ENCODE measurements around the gene URM1. TPM values are rescaled to one million over a fixed set of nuclear protein-coding genes. Genes with fewer than 3 reads are reported as not detected.
"Not testable (repeated sequence)": the region's sequence is repeated elsewhere in the genome, so short reads cannot be mapped to it uniquely, and the experiment has no call there.

The URM1 gene
- total and polyA plus RNA-seq, 7 experiments from 2014 or later = 32.3 to 72.4 (median 49.0) TPM

DNA sequence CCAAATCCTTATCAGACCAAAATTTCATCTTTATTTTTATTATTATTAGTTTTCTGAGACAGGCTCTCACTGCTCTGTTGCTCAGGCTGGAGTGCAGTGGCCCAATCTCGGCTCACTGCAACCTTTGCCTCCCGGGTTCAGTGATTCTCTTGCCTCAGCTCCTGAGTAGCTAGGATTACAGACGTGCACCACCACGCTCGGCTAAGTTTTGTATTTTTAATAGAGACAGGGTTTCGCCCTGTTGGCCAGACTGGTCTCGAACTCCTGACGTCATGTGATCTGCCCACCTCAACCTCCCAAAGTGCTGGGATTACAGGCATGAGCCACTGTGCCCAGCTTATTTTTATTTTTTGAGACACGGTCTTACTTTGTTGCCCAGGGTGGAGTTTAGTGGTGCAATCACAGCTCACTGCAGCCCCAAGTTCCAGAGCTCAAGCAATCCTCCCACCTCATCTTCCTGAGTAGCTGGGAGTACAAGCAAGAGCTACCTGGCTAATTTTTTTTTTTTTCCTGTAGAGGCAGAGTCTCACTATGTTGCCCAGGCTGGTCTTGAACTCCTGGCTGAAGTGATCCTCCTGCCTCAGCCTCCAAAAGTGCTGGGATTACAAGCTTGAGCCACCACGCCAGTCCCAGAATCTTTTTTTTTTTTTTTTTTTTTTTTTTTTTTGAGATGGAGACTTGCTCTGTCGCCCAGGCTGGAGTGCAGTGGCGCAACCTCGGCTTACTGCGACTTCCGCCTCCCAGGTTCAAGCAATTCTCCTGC is 32.1 kb upstream of the URM1 start:
- H3K27me3 Mint-ChIP-seq; DNase-seq; H3K36me3 Mint-ChIP-seq; H3K4me3 ChIP-seq (ENCODE audit: low read length); H3K9me3 ChIP-seq (ENCODE audit: control insufficient read depth in 2 of 3, low read length in 3 of 3); intact Hi-C loops (cut with micrococcal nuclease); H3K9me3 Mint-ChIP-seq; H3K27me3 ChIP-seq (ENCODE audit: control insufficient read depth in 2 of 2, insufficient read depth in 2 of 2, low read length in 2 of 2); H3K27ac ChIP-seq (ENCODE audit: low read depth, low read length); ATAC-seq: not testable (repeated sequence)
- peak overlapping the region in 8 of 10 donors; percentile 73 to 96 (median 87) for H3K4me3 Mint-ChIP-seq
- H3K27ac Mint-ChIP-seq = peak overlapping the region in 2 of 9 donors; percentile 25 to 93
- ChIA-PET CTCF (interaction anchor here (0.6 kb wide), 1 partner anchor 16 kb away, joined by 3 read pairs; no protein-coding TSS in a partner anchor), POLR2A (interaction anchor here (0.7 to 1.7 kb wide), 2 partner anchors 44 to 810 kb away, joined by 3 to 4 read pairs; no protein-coding TSS in a partner anchor)
- peaks cover 6 to 11% (median 9%) of the 10 kb centered on the region in 7 donors for H3K4me1 Mint-ChIP-seq
- H3K4me1 ChIP-seq (ENCODE audit: control insufficient read depth in 2 of 2, insufficient read depth in 2 of 2, low read length in 2 of 2) = peaks cover 4 to 12% of the 10 kb centered on the region in 2 donors
- H3K36me3 ChIP-seq (ENCODE audit: control insufficient read depth in 2 of 3, insufficient read depth in 3 of 3, low read length in 3 of 3) = peaks cover 0 to 13% (median 0%) of the 10 kb centered on the region in 3 experiments

- peak within 1 kb of the TSS; percentile 66 for H3K4me3 ChIP-seq (ENCODE audit: low read length)
- no peaks in the 10 kb centered on the region for H3K27me3 Mint-ChIP-seq
- peaks cover 0 to 23% (median 0%) of the 10 kb centered on the region in 3 experiments for H3K36me3 ChIP-seq (ENCODE audit: control insufficient read depth in 2 of 3, insufficient read depth in 3 of 3, low read length in 3 of 3)
- peak within 1 kb of the TSS; percentile 70 to 93 (median 90) for H3K27ac Mint-ChIP-seq
- ATAC-seq (peak; percentile 96), DNase-seq (peak; percentile 75 to 86 (median 82))
- no peaks in the 10 kb centered on the region for H3K9me3 Mint-ChIP-seq
- POLR2A ChIA-PET = interaction anchor here (0.6 to 1.7 kb wide), 4 partner anchors 15 to 64 kb away, joined by 3 to 4 read pairs (median 3); partner anchors contain the start of genes GOLGA2 and SWI5
- peaks cover 4 to 12% of the 10 kb centered on the region in 2 donors for H3K4me1 ChIP-seq (ENCODE audit: control insufficient read depth in 2 of 2, insufficient read depth in 2 of 2, low read length in 2 of 2)
- H3K4me3 Mint-ChIP-seq = peak within 1 kb of the TSS; percentile 87 to 98 (median 95)
- peaks cover 0 to 8% (median 0%) of the 10 kb centered on the region in 5 donors for H3K36me3 Mint-ChIP-seq
- intact Hi-C loops (cut with micrococcal nuclease) = loop anchor here (1.0 to 5.0 kb wide), 10 partner anchors 18 to 542 kb away; partner anchors contain the start of genes URM1 (in 2 of the 2), BBLN (in 1 of the 2), COQ4 (in 1 of the 2) and DNM1 (in 1 of the 2)
- H3K27me3 ChIP-seq (ENCODE audit: control insufficient read depth in 2 of 2, insufficient read depth in 2 of 2, low read length in 2 of 2) = no peaks in the 10 kb centered on the region
- no peaks in the 10 kb centered on the region for H3K9me3 ChIP-seq (ENCODE audit: control insufficient read depth in 2 of 3, low read length in 3 of 3)
- peaks cover 6 to 11% (median 9%) of the 10 kb centered on the region in 7 donors for H3K4me1 Mint-ChIP-seq
- CTCF ChIA-PET = interaction anchor here (0.6 kb wide), 1 partner anchor 802 kb away, joined by 3 read pairs; no protein-coding TSS in a partner anchor
- H3K27ac ChIP-seq (ENCODE audit: low read depth, low read length) = peak within 1 kb of the TSS; percentile 69
These were observed 31.1 kb upstream of the URM1 start, which contains the start of gene SLC27A4 for GRCh38 chr9:128339761-128340690. SLC27A4 (plus strand) TSS chr9:128340527; CDS start chr9:128343133, 2,606 bp downstream.

DNA sequence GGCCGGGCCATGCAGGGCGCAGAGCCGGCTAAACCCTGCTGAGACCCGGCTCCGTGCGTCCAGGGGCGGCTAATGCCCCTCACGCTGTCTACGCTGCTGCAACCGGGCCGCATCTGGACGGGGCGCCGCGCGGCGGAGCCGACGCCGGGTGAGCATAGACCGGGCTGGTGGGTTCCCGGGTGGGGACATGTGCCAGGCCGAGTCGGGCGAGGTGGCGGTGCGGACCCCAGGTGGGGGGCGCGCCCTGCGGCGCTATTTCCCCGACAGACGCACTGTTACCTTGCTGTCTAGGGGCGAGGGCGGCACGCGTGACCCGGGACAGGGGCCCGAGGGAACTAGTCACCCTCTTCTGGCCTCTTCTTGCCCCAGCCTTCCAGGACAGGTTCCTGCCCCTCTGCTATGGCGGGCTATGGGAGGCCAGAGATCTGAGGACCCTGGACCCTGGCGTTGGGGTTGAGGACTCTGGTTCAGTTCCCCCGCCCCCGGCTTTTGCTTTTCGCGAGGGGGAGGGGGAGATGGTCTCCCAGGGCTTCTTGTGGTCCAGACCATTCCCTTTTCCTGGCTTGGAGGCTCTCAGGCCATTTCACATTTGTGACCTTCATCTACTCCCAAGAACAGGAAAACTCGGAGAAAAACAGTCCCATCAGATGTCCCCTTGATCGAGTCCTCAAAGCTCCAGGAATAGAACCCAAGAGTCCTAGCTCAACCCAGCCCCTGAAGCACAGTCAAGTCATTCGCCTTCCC is 30.3 kb upstream of the URM1 start:
- POLR2A ChIA-PET = interaction anchor here (0.5 to 1.3 kb wide), 7 partner anchors 10 to 317 kb away, joined by 3 to 5 read pairs (median 4); no protein-coding TSS in a partner anchor

GRCh38 chr9:128341435-128341849 is 29.7 kb upstream of the URM1 start:
- ChIA-PET CTCF (interaction anchor here (0.7 to 1.2 kb wide), 7 partner anchors 30 to 216 kb away, joined by 3 to 6 read pairs (median 4); partner anchors contain the start of gene URM1), POLR2A (interaction anchor here (0.5 to 1.3 kb wide), 5 partner anchors 10 to 316 kb away, joined by 3 to 5 read pairs (median 4); no protein-coding TSS in a partner anchor)
- Histone ChIP-seq H3K27ac (ENCODE audit: low read depth, low read length) (peak overlapping the region; percentile 69), H3K4me1 (ENCODE audit: control insufficient read depth in 2 of 2, insufficient read depth in 2 of 2, low read length in 2 of 2) (peaks cover 4 to 12% of the 10 kb centered on the region in 2 donors), H3K27me3 (ENCODE audit: control insufficient read depth in 2 of 2, insufficient read depth in 2 of 2, low read length in 2 of 2) (no peaks in the 10 kb centered on the region), H3K4me3 (ENCODE audit: low read length) (peak overlapping the region; percentile 62), H3K36me3 (ENCODE audit: control insufficient read depth in 2 of 3, insufficient read depth in 3 of 3, low read length in 3 of 3) (peaks cover 0 to 34% (median 0%) of the 10 kb centered on the region in 3 experiments), H3K9me3 (ENCODE audit: control insufficient read depth in 2 of 3, low read length in 3 of 3) (no peaks in the 10 kb centered on the region)
- intact Hi-C loops (cut with micrococcal nuclease) = loop anchor here (1.0 to 5.0 kb wide), 9 partner anchors 19 to 541 kb away; partner anchors contain the start of genes CIZ1 (in 1 of the 2), COQ4 (in 1 of the 2), DNM1 (in 1 of the 2) and KYAT1 (in 1 of the 2)
- no peaks in the 10 kb centered on the region for H3K27me3 Mint-ChIP-seq
- peak overlapping the region; percentile 87 to 98 (median 95) for H3K4me3 Mint-ChIP-seq
- ATAC-seq = peak; percentile 61
- no peaks in the 10 kb centered on the region for H3K9me3 Mint-ChIP-seq
- peak; percentile 31 to 67 (median 63) for DNase-seq
- peak overlapping the region; percentile 70 to 93 (median 89) for H3K27ac Mint-ChIP-seq
- peaks cover 6 to 11% (median 9%) of the 10 kb centered on the region in 7 donors for H3K4me1 Mint-ChIP-seq
- H3K36me3 Mint-ChIP-seq = peaks cover 0 to 8% (median 0%) of the 10 kb centered on the region in 5 donors

More for the DNA sequence above, 30.3 kb upstream of the URM1 start:
- H3K27ac ChIP-seq (ENCODE audit: low read depth, low read length) = peak overlapping the region; percentile 69
- intact Hi-C loops (cut with micrococcal nuclease) = loop anchor here (1.0 to 5.0 kb wide), 14 partner anchors 19 to 541 kb away; partner anchors contain the start of genes COQ4 (in 2 of the 2), TRUB2 (in 2 of the 2), URM1 (in 2 of the 2) and BBLN (in 1 of the 2)
- peak overlapping the region; percentile 62 for H3K4me3 ChIP-seq (ENCODE audit: low read length)
- H3K36me3 Mint-ChIP-seq = peaks cover 0 to 8% (median 0%) of the 10 kb centered on the region in 5 donors
- peak overlapping the region; percentile 87 to 98 (median 95) for H3K4me3 Mint-ChIP-seq
- no peaks in the 10 kb centered on the region for H3K27me3 Mint-ChIP-seq
- no peaks in the 10 kb centered on the region for H3K9me3 ChIP-seq (ENCODE audit: control insufficient read depth in 2 of 3, low read length in 3 of 3)
- CTCF ChIA-PET = interaction anchor here (0.5 to 1.2 kb wide), 7 partner anchors 30 to 215 kb away, joined by 3 to 6 read pairs (median 4); partner anchors contain the start of gene URM1
- peaks cover 0 to 31% (median 0%) of the 10 kb centered on the region in 3 experiments for H3K36me3 ChIP-seq (ENCODE audit: control insufficient read depth in 2 of 3, insufficient read depth in 3 of 3, low read length in 3 of 3)
- DNase-seq = peak in 1 of 9 donors; percentile 14
- peaks cover 6 to 11% (median 9%) of the 10 kb centered on the region in 7 donors for H3K4me1 Mint-ChIP-seq
- peaks cover 4 to 12% of the 10 kb centered on the region in 2 donors for H3K4me1 ChIP-seq (ENCODE audit: control insufficient read depth in 2 of 2, insufficient read depth in 2 of 2, low read length in 2 of 2)
- H3K27ac Mint-ChIP-seq = peak overlapping the region; percentile 70 to 93 (median 89)
- no peaks in the 10 kb centered on the region for H3K27me3 ChIP-seq (ENCODE audit: control insufficient read depth in 2 of 2, insufficient read depth in 2 of 2, low read length in 2 of 2)
- no peaks in the 10 kb centered on the region for H3K9me3 Mint-ChIP-seq
- ATAC-seq = peak; percentile 11

DNA sequence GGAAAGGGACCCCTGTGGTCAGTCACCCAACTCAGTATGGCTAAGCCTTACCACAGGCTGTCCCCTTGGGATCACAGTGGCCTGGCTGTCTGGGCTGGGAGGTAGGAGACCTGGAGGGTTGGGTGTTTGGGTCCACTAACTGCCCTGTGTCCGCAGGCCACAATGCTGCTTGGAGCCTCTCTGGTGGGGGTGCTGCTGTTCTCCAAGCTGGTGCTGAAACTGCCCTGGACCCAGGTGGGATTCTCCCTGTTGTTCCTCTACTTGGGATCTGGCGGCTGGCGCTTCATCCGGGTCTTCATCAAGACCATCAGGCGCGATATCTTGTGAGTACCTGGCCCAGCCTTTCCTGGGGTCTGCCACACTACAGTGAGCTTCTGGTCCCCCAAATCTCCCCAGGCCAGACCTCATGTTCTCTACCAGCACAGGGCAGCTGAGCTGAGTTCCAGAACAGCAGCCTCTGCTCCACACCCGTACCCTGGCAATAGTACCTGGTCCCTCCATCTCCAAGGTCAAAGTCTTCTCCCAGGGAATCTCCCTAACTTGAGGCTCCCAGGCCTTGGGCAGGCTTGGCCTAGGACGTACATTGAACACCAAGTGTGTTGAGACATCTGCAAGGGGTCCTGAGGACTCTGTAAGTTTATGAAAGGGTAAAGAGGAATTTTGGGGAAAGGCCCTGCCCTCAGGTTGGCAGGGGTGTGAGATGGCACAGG is 28.0 kb upstream of the URM1 start:
- intact Hi-C loops (cut with micrococcal nuclease) = loop anchor here in 1 of 2 donors (5.0 kb wide), 1 partner anchor 539 kb away; the partner anchor contains the start of genes KYAT1 and LRRC8A
- H3K4me1 Mint-ChIP-seq = peaks cover 6 to 11% (median 9%) of the 10 kb centered on the region in 7 donors
- H3K27ac ChIP-seq (ENCODE audit: low read depth, low read length) = no peak overlapping the region
- no peak overlapping the region for H3K27ac Mint-ChIP-seq
- no peaks in the 10 kb centered on the region for H3K27me3 ChIP-seq (ENCODE audit: control insufficient read depth in 2 of 2, insufficient read depth in 2 of 2, low read length in 2 of 2)
- peaks cover 0 to 8% (median 0%) of the 10 kb centered on the region in 5 donors for H3K36me3 Mint-ChIP-seq
- peaks cover 0 to 48% (median 0%) of the 10 kb centered on the region in 3 experiments for H3K36me3 ChIP-seq (ENCODE audit: control insufficient read depth in 2 of 3, insufficient read depth in 3 of 3, low read length in 3 of 3)
- peaks cover 4 to 12% of the 10 kb centered on the region in 2 donors for H3K4me1 ChIP-seq (ENCODE audit: control insufficient read depth in 2 of 2, insufficient read depth in 2 of 2, low read length in 2 of 2)
- H3K4me3 ChIP-seq (ENCODE audit: low read length) = no peak overlapping the region
- H3K9me3 Mint-ChIP-seq = no peaks in the 10 kb centered on the region
- POLR2A ChIA-PET = interaction anchor here (0.6 kb wide), 1 partner anchor 14 kb away, joined by 4 read pairs; no protein-coding TSS in a partner anchor
- DNase-seq (no peak), ATAC-seq (no peak)
- CTCF ChIA-PET = no interaction called here
- H3K27me3 Mint-ChIP-seq = no peaks in the 10 kb centered on the region
- no peak overlapping the region for H3K4me3 Mint-ChIP-seq
- no peaks in the 10 kb centered on the region for H3K9me3 ChIP-seq (ENCODE audit: control insufficient read depth in 2 of 3, low read length in 3 of 3)

Data from naive thymus-derived CD4-positive, alpha-beta T cell (primary cell).